NCI-H2081 treated with DMSO at 0.1 percent for 48 hours (cell line): ENCODE measurements around the gene VSTM4.

ENCODE experiments used
- DNase-seq: peaks from one replicate; lab custom pipeline; 2025; lab: John Stamatoyannopoulos, UW

Gene VSTM4

GRCh38 chr10:49116509-49117375, 1.4 kb upstream of the VSTM4 start:
- DNase-seq = no peak

GRCh38 chr10:49115796-49116508, 630 bp upstream of the VSTM4 start:
- DNase-seq = no peak

GRCh38 chr10:49114718-49115014, 656 bp downstream of the VSTM4 start:
- DNase-seq = no peak

- no peak for DNase-seq
Observed at GRCh38 chr10:49113741-49114141, 1.6 kb downstream of the VSTM4 start.

GRCh38 chr10:49112851-49113250, 2.5 kb downstream of the VSTM4 start:
- DNase-seq = no peak

- no peak for DNase-seq
Observed at GRCh38 chr10:49112098-49112497, 3.2 kb downstream of the VSTM4 start.

GRCh38 chr10:49111320-49111698, 4.0 kb downstream of the VSTM4 start:
- DNase-seq = no peak

GRCh38 chr10:49110684-49111319, 4.5 kb downstream of the VSTM4 start:
- no peak for DNase-seq

GRCh38 chr10:49109669-49110340, 5.5 kb downstream of the VSTM4 start:
- no peak for DNase-seq

- no peak for DNase-seq
Observed at GRCh38 chr10:49108656-49109055, 6.7 kb downstream of the VSTM4 start.

- no peak for DNase-seq
Observed at GRCh38 chr10:49107887-49108267, 7.4 kb downstream of the VSTM4 start.

- no peak for DNase-seq
Observed at GRCh38 chr10:49107111-49107886, 8.0 kb downstream of the VSTM4 start.

GRCh38 chr10:49106451-49106850, 8.9 kb downstream of the VSTM4 start:
- no peak for DNase-seq

- no peak for DNase-seq
Observed at GRCh38 chr10:49105076-49105475, 10.2 kb downstream of the VSTM4 start.

- DNase-seq = no peak
Observed at GRCh38 chr10:49104323-49104722, 11.0 kb downstream of the VSTM4 start.

- no peak for DNase-seq
Observed at GRCh38 chr10:49103761-49104160, 11.6 kb downstream of the VSTM4 start.

GRCh38 chr10:49099046-49099445, 16.3 kb downstream of the VSTM4 start:
- DNase-seq = no peak

GRCh38 chr10:49096890-49097445, 18.4 kb downstream of the VSTM4 start:
- DNase-seq = no peak

- DNase-seq = no peak
Observed at GRCh38 chr10:49094646-49095045, 20.7 kb downstream of the VSTM4 start.

GRCh38 chr10:49093922-49094321, 21.4 kb downstream of the VSTM4 start:
- no peak for DNase-seq

- no peak for DNase-seq
Observed at GRCh38 chr10:49092477-49092876, 22.8 kb downstream of the VSTM4 start.
